ENCODE data around the gene ANKRD26. TPM values are rescaled to one million over a fixed set of nuclear protein-coding genes. Genes with fewer than 3 reads are reported as not detected.

ANKRD26 gene
- total RNA-seq, 4 donors from 2014 or later = 12.2 to 40.4 (median 12.7) TPM

- no peak for DNase-seq
- Histone ChIP-seq H3K9me3 (no peaks in the 10 kb centered on the region), H3K27me3 (no peaks in the 10 kb centered on the region), H3K36me3 (peaks cover 0 to 9% (median 0%) of the 10 kb centered on the region in 3 donors), H3K4me3 (no peak overlapping the region), H3K27ac (no peak overlapping the region), H3K4me1 (no peaks in the 10 kb centered on the region)
- TF ChIP-seq, protein P1, sequence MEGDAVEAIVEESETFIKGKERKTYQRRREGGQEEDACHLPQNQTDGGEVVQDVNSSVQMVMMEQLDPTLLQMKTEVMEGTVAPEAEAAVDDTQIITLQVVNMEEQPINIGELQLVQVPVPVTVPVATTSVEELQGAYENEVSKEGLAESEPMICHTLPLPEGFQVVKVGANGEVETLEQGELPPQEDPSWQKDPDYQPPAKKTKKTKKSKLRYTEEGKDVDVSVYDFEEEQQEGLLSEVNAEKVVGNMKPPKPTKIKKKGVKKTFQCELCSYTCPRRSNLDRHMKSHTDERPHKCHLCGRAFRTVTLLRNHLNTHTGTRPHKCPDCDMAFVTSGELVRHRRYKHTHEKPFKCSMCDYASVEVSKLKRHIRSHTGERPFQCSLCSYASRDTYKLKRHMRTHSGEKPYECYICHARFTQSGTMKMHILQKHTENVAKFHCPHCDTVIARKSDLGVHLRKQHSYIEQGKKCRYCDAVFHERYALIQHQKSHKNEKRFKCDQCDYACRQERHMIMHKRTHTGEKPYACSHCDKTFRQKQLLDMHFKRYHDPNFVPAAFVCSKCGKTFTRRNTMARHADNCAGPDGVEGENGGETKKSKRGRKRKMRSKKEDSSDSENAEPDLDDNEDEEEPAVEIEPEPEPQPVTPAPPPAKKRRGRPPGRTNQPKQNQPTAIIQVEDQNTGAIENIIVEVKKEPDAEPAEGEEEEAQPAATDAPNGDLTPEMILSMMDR (IDR thresholded peaks at IDR 0.05) = no peak
- TF ChIP-seq POLR2A (IDR thresholded peaks at IDR 0.05) = no peak
Observed at GRCh38 chr10:27038168-27038567, 62.1 kb downstream of the ANKRD26 start.

- no peaks in the 10 kb centered on the region for H3K4me1 ChIP-seq
- no peak overlapping the region for H3K27ac ChIP-seq
- DNase-seq = no peak
- H3K36me3 ChIP-seq = peaks cover 0 to 10% (median 0%) of the 10 kb centered on the region in 3 donors
- H3K9me3 ChIP-seq = no peaks in the 10 kb centered on the region
- H3K27me3 ChIP-seq = no peaks in the 10 kb centered on the region
- H3K4me3 ChIP-seq = no peak overlapping the region
- TF ChIP-seq POLR2A (IDR thresholded peaks at IDR 0.05) = no peak
- TF ChIP-seq, protein P1 (IDR thresholded peaks at IDR 0.05) = no peak
Observed at GRCh38 chr10:27035163-27035562, 65.1 kb downstream of the ANKRD26 start.

DNA sequence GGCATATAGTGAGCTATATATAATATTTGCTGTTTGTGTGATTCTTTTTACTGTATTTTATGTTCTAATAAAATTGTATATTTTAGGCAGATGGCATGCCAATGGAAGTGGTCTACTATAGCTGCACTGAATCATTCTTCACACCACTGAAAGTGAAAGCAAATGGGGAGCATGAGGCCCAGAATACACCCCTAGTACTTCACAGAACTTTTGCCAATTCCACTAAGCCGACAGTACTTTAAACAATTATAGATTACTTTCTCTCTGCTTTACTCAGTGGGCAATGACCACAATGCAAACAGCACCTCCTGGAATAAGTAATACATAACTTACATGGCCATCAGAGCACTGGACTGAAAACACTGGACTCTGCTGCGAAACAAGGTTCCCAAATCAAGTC, 70.2 kb downstream of the ANKRD26 start:
- H3K4me3 ChIP-seq = no peak overlapping the region

DNA sequence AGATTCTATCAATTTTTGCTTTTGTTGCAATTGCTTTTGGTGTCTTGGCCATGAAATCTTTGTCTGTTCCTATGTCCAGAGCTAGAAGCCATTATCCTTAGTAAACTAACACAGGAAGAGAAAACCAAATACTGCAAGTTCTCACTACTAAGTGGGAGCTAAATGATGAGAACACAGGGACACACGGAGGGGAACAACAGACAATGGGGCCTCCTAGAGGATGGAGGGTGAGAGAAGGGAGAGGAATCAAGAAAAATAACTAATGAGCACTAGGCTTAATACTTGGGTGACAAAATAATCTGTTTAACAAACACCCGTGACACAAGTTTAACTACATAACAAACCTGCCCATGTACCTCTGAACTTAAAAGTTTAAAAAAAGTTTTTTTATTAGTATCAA, 78.2 kb downstream of the ANKRD26 start:
- no peaks in the 10 kb centered on the region for H3K27me3 ChIP-seq
- no peaks in the 10 kb centered on the region for H3K9me3 ChIP-seq
- H3K4me3 ChIP-seq = no peak overlapping the region
- no peak for DNase-seq
- H3K27ac ChIP-seq = no peak overlapping the region
- TF ChIP-seq, protein P1 (IDR thresholded peaks at IDR 0.05) = no peak
- TF ChIP-seq POLR2A (IDR thresholded peaks at IDR 0.05) = no peak
- no peaks in the 10 kb centered on the region for H3K4me1 ChIP-seq
- H3K36me3 ChIP-seq = peaks cover 0 to 11% (median 0%) of the 10 kb centered on the region in 3 donors

More for the DNA sequence above, 70.2 kb downstream of the ANKRD26 start:
- H3K27me3 ChIP-seq = no peaks in the 10 kb centered on the region
- no peaks in the 10 kb centered on the region for H3K9me3 ChIP-seq
- H3K36me3 ChIP-seq = peaks cover 0 to 37% (median 0%) of the 10 kb centered on the region in 3 donors
- TF ChIP-seq, protein P1 (IDR thresholded peaks at IDR 0.05) = no peak
- TF ChIP-seq POLR2A (IDR thresholded peaks at IDR 0.05) = no peak
- H3K4me1 ChIP-seq = no peaks in the 10 kb centered on the region
- no peak overlapping the region for H3K27ac ChIP-seq
- DNase-seq = no peak

GRCh38 chr10:27020243-27020642, 80.1 kb downstream of the ANKRD26 start:
- H3K4me3 ChIP-seq = no peak overlapping the region
- no peaks in the 10 kb centered on the region for H3K9me3 ChIP-seq
- DNase-seq = no peak
- H3K36me3 ChIP-seq = peaks cover 0 to 4% (median 0%) of the 10 kb centered on the region in 3 donors
- no peak overlapping the region for H3K27ac ChIP-seq
- no peak for TF ChIP-seq POLR2A (IDR thresholded peaks at IDR 0.05)
- TF ChIP-seq, protein P1 (IDR thresholded peaks at IDR 0.05) = no peak
- H3K27me3 ChIP-seq = no peaks in the 10 kb centered on the region
- H3K4me1 ChIP-seq = no peaks in the 10 kb centered on the region

DNA sequence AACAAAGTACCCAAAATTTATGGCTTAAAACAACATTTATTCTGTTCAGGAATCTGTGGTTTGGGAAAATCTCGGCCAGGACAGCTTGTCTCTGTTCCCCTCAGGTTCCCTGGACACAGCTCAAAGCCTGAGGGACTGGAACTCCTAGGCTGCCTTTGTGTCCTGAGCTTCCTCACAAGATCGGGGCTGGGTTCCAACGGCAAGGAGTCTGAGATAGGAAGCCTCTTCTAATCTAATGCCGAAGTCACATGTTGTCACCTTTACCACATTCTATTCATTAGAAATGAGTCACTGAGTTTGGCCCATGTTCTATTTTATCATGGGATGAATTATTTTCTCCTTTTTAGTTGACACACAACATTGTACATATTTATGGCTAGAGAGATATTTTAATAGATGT, 80.5 kb downstream of the ANKRD26 start:
- DNase-seq = no peak
- H3K4me3 ChIP-seq = no peak overlapping the region
- no peak overlapping the region for H3K27ac ChIP-seq
- H3K27me3 ChIP-seq = no peaks in the 10 kb centered on the region
- no peaks in the 10 kb centered on the region for H3K9me3 ChIP-seq
- no peaks in the 10 kb centered on the region for H3K4me1 ChIP-seq
- peaks cover 0 to 4% (median 0%) of the 10 kb centered on the region in 3 donors for H3K36me3 ChIP-seq
- TF ChIP-seq POLR2A (IDR thresholded peaks at IDR 0.05) = no peak
- TF ChIP-seq, protein P1 (IDR thresholded peaks at IDR 0.05) = no peak

Data from Peyer's patch (tissue), 4 donors.